C4-2B (cell line): ENCODE measurements around the gene OR2L8.

Source experiments
- H3K27ac ChIP-seq: fragments of 450-650 bp; 2 replicates; pipeline ENCODE4 v1.5.1; 2017
- CTCF ChIP-seq: fragments of 450-650 bp; conservative IDR thresholded peaks from 2 replicates; pipeline ENCODE4 v1.5.1; 2017; ENCODE audit warnings: mild to moderate bottlenecking
- ZFX ChIP-seq: fragments of 450-650 bp; IDR thresholded peaks from 2 replicates; pipeline ENCODE4 v1.6.1; 2017

Gene OR2L8

GRCh38 chr1:247992986-247993385, 44.3 kb downstream of the OR2L8 start:
- H3K27ac ChIP-seq = no peak overlapping the region
- TF ChIP-seq CTCF (no peak), ZFX (no peak)

GRCh38 chr1:247998811-247999210, 50.2 kb downstream of the OR2L8 start:
- TF ChIP-seq ZFX (no peak), CTCF (no peak)
- no peak overlapping the region for H3K27ac ChIP-seq
